DOHH2 (cell line): ENCODE results near the gene AKAP8L.

Experiments
- CTCF ChIP-seq: fragments of 200-600 bp; sonication (generic); IDR thresholded peaks from one replicate; pipeline ENCODE4 v1.5.1; 2014; ENCODE audit warnings: antibody characterized with exemption, mild to moderate bottlenecking, low read depth, low read length; ENCODE audit not compliant: poor library complexity, severe bottlenecking
- EZH2phosphoT487 ChIP-seq: fragments of 200-600 bp; sonication (generic); IDR thresholded peaks from 2 replicates; pipeline ENCODE4 v1.6.1; 2017; ENCODE audit warnings: borderline replicate concordance, mild to moderate bottlenecking, antibody characterized with exemption, low read length, moderate library complexity, mixed read lengths

GRCh38 chr19:15330801-15331418 is 87.9 kb downstream of the AKAP8L start:
- TF ChIP-seq CTCF, result no peak
- TF ChIP-seq EZH2phosphoT487, result no peak
